Endothelial cell of umbilical vein (primary cell): Measurements from ENCODE around the gene THNSL1. TPM values are rescaled to one million over a fixed set of nuclear protein-coding genes. Genes with fewer than 3 reads are reported as not detected.

Source experiments
- BruUV-seq: library from RNA; stranded (reverse); fragments of 400-500 nt; replicated peaks from 2 replicates; lab custom pipeline; 2021; lab: Mats Ljungman, UMichigan
- CTCF ChIA-PET: fragments of 300-600, 350-600 bp; sonication (Branson Sonifier 250); formaldehyde crosslinking; loops from one replicate; lab custom pipeline; 2021; ENCODE audit warnings: antibody characterized with exemption, inconsistent platforms; lab: Charles Lee
- POLR2A ChIA-PET: fragments of 300-600, 350-600 bp; sonication (Branson Sonifier 250); formaldehyde crosslinking; loops from one replicate; lab custom pipeline; 2021; ENCODE audit warnings: antibody characterized with exemption, inconsistent platforms; lab: Charles Lee
- DNase-seq: peaks from one replicate; pipeline ENCODE4 v3.0.0-alpha.2; 2011; ENCODE audit warnings: low read depth, low spot score
- FAIRE-seq: peaks from 2 replicates; lab custom pipeline; 2011; peaks lifted over from hg19 to GRCh38; lab: Jason Lieb, UNC
- H2AFZ ChIP-seq: 2 replicates; pipeline ENCODE4 v1.6.0; 2012; ENCODE audit warnings: low read depth, low read length, control low read depth, inconsistent platforms
- H3K27ac ChIP-seq: 2 replicates; pipeline ENCODE4 v1.5.1; 2011; ENCODE audit warnings: low read depth, mild to moderate bottlenecking, control low read depth, low read length, moderate library complexity; ENCODE audit not compliant: insufficient read depth
- H3K27me3 ChIP-seq, 2 experiments: 2 replicates each; pipeline versions ENCODE4 v1.6.0 to v1.6.1; 2011; ENCODE audit warnings: low read length in 2 of 2, mixed read lengths in 1 of 2; ENCODE audit not compliant: control insufficient read depth in 2 of 2, insufficient read depth in 2 of 2
- H3K36me3 ChIP-seq, 2 experiments: 2 replicates in 1 of 2; 3 replicates in 1 of 2; pipeline ENCODE4 v1.5.1; 2011; ENCODE audit warnings: low read length in 2 of 2, mild to moderate bottlenecking in 1 of 2, moderate library complexity in 1 of 2; ENCODE audit not compliant: control insufficient read depth in 2 of 2, insufficient read depth in 2 of 2; ENCODE audit errors: extremely low read depth in 1 of 2
- H3K4me1 ChIP-seq: 3 replicates; pipeline ENCODE4 v1.5.1; 2011; ENCODE audit warnings: mild to moderate bottlenecking, low read length; ENCODE audit not compliant: control insufficient read depth, insufficient read depth; ENCODE audit errors: extremely low read depth
- H3K4me2 ChIP-seq: 2 replicates; pipeline ENCODE4 v1.6.1; 2011; ENCODE audit warnings: low read length, control low read depth, mixed read lengths; ENCODE audit not compliant: insufficient read depth
- H3K4me3 ChIP-seq, 3 experiments: fragments of 200-600 bp in 1 of 3; sonication (generic), shearing (Covaris generic) in 1 of 3; replicated peaks in 1 of 3; 2 replicates each; pipeline ENCODE4 v1.5.1; 2011 to 2016; ENCODE audit warnings: control low read depth in 3 of 3, low read length in 3 of 3, mild to moderate bottlenecking in 2 of 3, inconsistent platforms in 1 of 3, low read depth in 1 of 3, moderate library complexity in 1 of 3; ENCODE audit not compliant: insufficient read depth in 1 of 3
- H3K79me2 ChIP-seq: 2 replicates; pipeline ENCODE4 v1.6.0; 2012; ENCODE audit warnings: low read length, inconsistent platforms; ENCODE audit not compliant: control insufficient read depth, insufficient read depth
- H3K9ac ChIP-seq: replicated peaks from 2 replicates; pipeline ENCODE3; 2011; ENCODE audit warnings: low read length, control low read depth; ENCODE audit not compliant: insufficient read depth; ENCODE audit errors: extremely low read depth
- H3K9me1 ChIP-seq: replicated peaks from 3 replicates; pipeline ENCODE4 v1.6.0; 2011; ENCODE audit warnings: mild to moderate bottlenecking, low read length; ENCODE audit not compliant: control insufficient read depth, insufficient read depth; ENCODE audit errors: extremely low read depth
- H3K9me3 ChIP-seq: replicated peaks from 2 replicates; pipeline ENCODE4 v1.5.1; 2012; ENCODE audit warnings: low read length, inconsistent platforms; ENCODE audit not compliant: control insufficient read depth, insufficient read depth
- H4K20me1 ChIP-seq: replicated peaks from 2 replicates; pipeline ENCODE3; 2011; ENCODE audit warnings: mild to moderate bottlenecking, low read length; ENCODE audit not compliant: control insufficient read depth, insufficient read depth; ENCODE audit errors: extremely low read depth
- EZH2 ChIP-seq: IDR thresholded peaks from 2 replicates; pipeline ENCODE4 v1.6.1; 2012; ENCODE audit warnings: borderline replicate concordance, low read depth, mild to moderate bottlenecking, moderate library complexity, low read length, inconsistent platforms; ENCODE audit not compliant: severe bottlenecking
- FOS ChIP-seq: IDR thresholded peaks from 2 replicates; pipeline ENCODE4 v1.6.1; 2011; ENCODE audit warnings: mild to moderate bottlenecking, low read length, moderate library complexity, borderline replicate concordance; ENCODE audit not compliant: insufficient read depth
- GATA2 ChIP-seq: IDR thresholded peaks from 2 replicates; pipeline ENCODE4 v1.7.0; 2011; ENCODE audit warnings: low read depth, mild to moderate bottlenecking, moderate library complexity, mixed read lengths, low read length; ENCODE audit not compliant: insufficient read length, insufficient read depth
- JUN ChIP-seq: IDR thresholded peaks from 2 replicates; pipeline ENCODE4 v1.6.1; 2011; ENCODE audit warnings: borderline replicate concordance, low read depth; ENCODE audit not compliant: insufficient read length, insufficient read depth
- MYC ChIP-seq: IDR thresholded peaks from one replicate; pipeline ENCODE4 v1.6.1; 2011; ENCODE audit warnings: mild to moderate bottlenecking, low read depth, low read length
- POLR2A ChIP-seq: IDR thresholded peaks from 2 replicates; pipeline ENCODE4 v1.6.1; 2012; ENCODE audit warnings: low read depth, mild to moderate bottlenecking, control low read depth, low read length
- POLR2AphosphoS5 ChIP-seq: IDR thresholded peaks from 2 replicates; pipeline ENCODE4 v1.6.1; 2012; ENCODE audit warnings: low read depth, mild to moderate bottlenecking, control low read depth, low read length, moderate library complexity; ENCODE audit not compliant: insufficient read depth
- dilution Hi-C: fragments of 300-500 bp; cut with MboI; formaldehyde crosslinking; loops from one replicate; pipeline ENCODE4 v1.15.0; 2019; ENCODE audit warnings: low sequenced_read_pairs; ENCODE audit not compliant: extremely low pct_ligation_motif_present
- intact Hi-C: fragments of 100-400 bp; cut with micrococcal nuclease; formaldehyde crosslinking; loops from one replicate; pipeline ENCODE4 v1.10.0; 2022
- polyA plus RNA-seq, 4 experiments: library from polyadenylated mRNA; depleted of rRNA in 3 of 4; stranded (reverse) in 3 of 4; unstranded in 1 of 4; fragments of >200 nt; gene quantifications; 2 replicates each; pipeline versions ENCODE4 v1.2.1 to v1.2.3, GENCODE V29; 2011 to 2012; ENCODE audit warnings: missing spikeins in 1 of 4
- total RNA-seq: library from RNA; stranded (reverse); gene quantifications from 2 replicates; pipeline ENCODE4 v1.2.3, GENCODE V29; 2021
- TF ChIP-seq, protein P1 (sequence below): IDR thresholded peaks from 2 replicates; pipeline ENCODE4 v1.6.1; 2011; ENCODE audit not compliant: insufficient read depth, insufficient read length
- TF ChIP-seq, protein P2 (sequence below), 2 donors: IDR thresholded peaks; 1 replicate in 1 of 2; 2 replicates in 1 of 2; pipeline ENCODE4 v1.5.1; 2011; ENCODE audit warnings: low read length in 2 of 2, mild to moderate bottlenecking in 2 of 2, moderate library complexity in 2 of 2, control low read depth in 1 of 2, inconsistent platforms in 1 of 2, low read depth in 1 of 2; ENCODE audit not compliant: insufficient read depth in 1 of 2; ENCODE audit errors: extremely low read depth in 1 of 2

Gene THNSL1
- total and polyA plus RNA-seq, 2 donors (not counting 3 experiments of a cell fraction or from before 2014, with no cell fraction given): 0.52 to 2.1 TPM

- Histone ChIP-seq H2AFZ (no peak overlapping the region), H3K4me3 (no peak overlapping the region), H3K4me2 (no peak overlapping the region), H3K79me2 (no peaks in the 10 kb centered on the region), H3K36me3 (no peaks in the 10 kb centered on the region), H3K27ac (no peak overlapping the region), H3K9ac (no peak overlapping the region), H3K9me3 (no peaks in the 10 kb centered on the region), H3K9me1 (no peaks in the 10 kb centered on the region), H4K20me1 (no peaks in the 10 kb centered on the region), H3K4me1 (no peaks in the 10 kb centered on the region), H3K27me3 (no peaks in the 10 kb centered on the region)
- BruUV-seq: no TSS peak
- CTCF ChIA-PET: interaction anchor here (1.0 to 1.5 kb wide), 5 partner anchors 11 to 352 kb away, joined by 3 to 6 read pairs (median 3); no protein-coding TSS in a partner anchor
- dilution Hi-C loops: no loop called here
- POLR2A ChIA-PET: no interaction called here
- no peak for TF ChIP-seq POLR2A
- no peak for TF ChIP-seq EZH2
- TF ChIP-seq, protein P1, sequence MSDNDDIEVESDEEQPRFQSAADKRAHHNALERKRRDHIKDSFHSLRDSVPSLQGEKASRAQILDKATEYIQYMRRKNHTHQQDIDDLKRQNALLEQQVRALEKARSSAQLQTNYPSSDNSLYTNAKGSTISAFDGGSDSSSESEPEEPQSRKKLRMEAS: no peak
- TF ChIP-seq POLR2AphosphoS5: no peak
- no peak for TF ChIP-seq FOS
- TF ChIP-seq GATA2: no peak
- TF ChIP-seq JUN: no peak
- intact Hi-C loops: no loop called here
- DNase-seq: no peak
- FAIRE-seq: no peak
These were observed 46.6 kb upstream of the THNSL1 start for GRCh38 chr10:24969841-24970281.

DNA sequence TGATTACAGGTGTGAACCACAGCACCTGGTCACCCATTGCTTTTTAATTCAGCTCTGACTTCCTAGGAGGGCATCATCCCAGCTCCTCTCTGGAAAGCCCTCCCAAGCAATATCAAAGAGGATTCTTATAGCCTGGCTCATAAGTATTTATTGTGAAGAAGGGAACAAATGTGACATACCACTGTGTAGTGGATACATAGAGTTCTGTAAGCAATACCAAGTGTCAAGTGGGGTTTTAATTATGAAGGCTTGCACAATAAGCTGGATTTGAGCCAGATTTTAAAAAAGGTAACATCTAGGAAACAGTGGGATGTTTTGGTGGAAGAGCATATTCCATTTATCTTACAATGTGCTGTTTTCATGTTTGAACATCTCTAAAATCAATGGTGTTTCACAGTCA, 45.0 kb upstream of the THNSL1 start:
- Histone ChIP-seq H3K4me1 (no peaks in the 10 kb centered on the region), H3K9me3 (no peaks in the 10 kb centered on the region), H3K4me2 (no peak overlapping the region), H4K20me1 (no peaks in the 10 kb centered on the region), H3K27me3 (no peaks in the 10 kb centered on the region), H2AFZ (no peak overlapping the region), H3K36me3 (no peaks in the 10 kb centered on the region), H3K4me3 (no peak overlapping the region), H3K9ac (no peak overlapping the region), H3K79me2 (no peaks in the 10 kb centered on the region), H3K27ac (no peak overlapping the region), H3K9me1 (no peaks in the 10 kb centered on the region)
- CTCF ChIA-PET: interaction anchor here (0.9 kb wide), 1 partner anchor 10 kb away, joined by 4 read pairs; no protein-coding TSS in a partner anchor
- POLR2A ChIA-PET: interaction anchor here (0.6 kb wide), 1 partner anchor 8 kb away, joined by 3 read pairs; no protein-coding TSS in a partner anchor
- dilution Hi-C loops: no loop called here
- TF ChIP-seq EZH2 (no peak), MYC (no peak), POLR2AphosphoS5 (no peak), POLR2A (no peak), FOS (no peak), GATA2 (no peak), JUN (no peak)
- TF ChIP-seq, protein P2, sequence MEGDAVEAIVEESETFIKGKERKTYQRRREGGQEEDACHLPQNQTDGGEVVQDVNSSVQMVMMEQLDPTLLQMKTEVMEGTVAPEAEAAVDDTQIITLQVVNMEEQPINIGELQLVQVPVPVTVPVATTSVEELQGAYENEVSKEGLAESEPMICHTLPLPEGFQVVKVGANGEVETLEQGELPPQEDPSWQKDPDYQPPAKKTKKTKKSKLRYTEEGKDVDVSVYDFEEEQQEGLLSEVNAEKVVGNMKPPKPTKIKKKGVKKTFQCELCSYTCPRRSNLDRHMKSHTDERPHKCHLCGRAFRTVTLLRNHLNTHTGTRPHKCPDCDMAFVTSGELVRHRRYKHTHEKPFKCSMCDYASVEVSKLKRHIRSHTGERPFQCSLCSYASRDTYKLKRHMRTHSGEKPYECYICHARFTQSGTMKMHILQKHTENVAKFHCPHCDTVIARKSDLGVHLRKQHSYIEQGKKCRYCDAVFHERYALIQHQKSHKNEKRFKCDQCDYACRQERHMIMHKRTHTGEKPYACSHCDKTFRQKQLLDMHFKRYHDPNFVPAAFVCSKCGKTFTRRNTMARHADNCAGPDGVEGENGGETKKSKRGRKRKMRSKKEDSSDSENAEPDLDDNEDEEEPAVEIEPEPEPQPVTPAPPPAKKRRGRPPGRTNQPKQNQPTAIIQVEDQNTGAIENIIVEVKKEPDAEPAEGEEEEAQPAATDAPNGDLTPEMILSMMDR (IDR thresholded peaks at IDR 0.05; ENCODE audit: extremely low read depth in 1 of 2, insufficient read depth in 1 of 2, low read depth in 1 of 2, low read length in 2 of 2): no peak
- TF ChIP-seq, protein P1: no peak
- DNase-seq: no peak
- no peak for FAIRE-seq
- intact Hi-C loops: no loop called here
- BruUV-seq: no TSS peak
